ENCODE results near the gene AKAP8. TPM values are rescaled to one million over a fixed set of nuclear protein-coding genes. Genes with fewer than 3 reads are reported as not detected.
"Not testable (repeated sequence)": the region's sequence is repeated elsewhere in the genome, so short reads cannot be mapped to it uniquely, and the experiment has no call there.

Gene AKAP8
- total RNA-seq, 1 experiment from 2014 or later: 59.5 TPM

DNA sequence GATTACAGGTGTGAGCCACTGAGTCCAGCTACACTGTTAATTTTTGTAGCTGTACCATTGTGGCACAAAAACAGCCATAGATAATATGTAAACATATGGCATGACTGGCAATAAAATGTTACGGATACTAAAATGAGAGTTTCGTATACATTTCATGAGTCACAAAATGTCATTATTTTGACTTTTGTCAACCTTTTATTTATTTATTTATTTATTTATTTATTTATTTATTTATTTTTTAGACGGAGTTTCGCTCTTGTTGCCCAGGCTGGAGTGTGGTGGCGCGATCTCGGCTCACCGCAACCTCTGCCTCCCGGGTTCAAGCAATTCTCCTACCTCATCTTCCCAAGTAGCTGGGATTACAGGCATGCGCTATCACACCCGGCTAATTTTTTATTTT is 38.3 kb downstream of the AKAP8 start:
- H3K4me3 Mint-ChIP-seq; H3K27me3 Mint-ChIP-seq (ENCODE audit: low read depth); DNase-seq; H4K8ac ChIP-seq (replicated peaks; ENCODE audit: insufficient read length, low read depth, low read length); H3K79me1 ChIP-seq (ENCODE audit: insufficient read depth, low read depth, low read length, poor library complexity, severe bottlenecking); H2BK5ac ChIP-seq (ENCODE audit: insufficient read length, low read length); H3K4me1 Mint-ChIP-seq; H2BK120ac ChIP-seq (ENCODE audit: low read depth, low read length, poor library complexity, severe bottlenecking); H2AFZ ChIP-seq (ENCODE audit: low read length); H3K14ac ChIP-seq (ENCODE audit: insufficient read depth, low read length); H2BK15ac ChIP-seq (ENCODE audit: low read depth, low read length); H2AK5ac ChIP-seq (ENCODE audit: insufficient read length, low read length); H4K5ac ChIP-seq (ENCODE audit: insufficient read length, low read depth, low read length); H3K23ac ChIP-seq (ENCODE audit: insufficient read length, low read depth, low read length); H3K27ac ChIP-seq (ENCODE audit: insufficient read length, low read depth, low read length); H3K4ac ChIP-seq (ENCODE audit: low read depth, low read length); H2BK12ac ChIP-seq (ENCODE audit: insufficient read length, low read depth, low read length); H4K20me1 ChIP-seq (ENCODE audit: control insufficient read depth, insufficient read depth, insufficient read length); H2BK20ac ChIP-seq (ENCODE audit: low read depth, low read length, poor library complexity, severe bottlenecking); H3K27me3 ChIP-seq (ENCODE audit: insufficient read depth, low read length); H3K23me2 ChIP-seq (ENCODE audit: insufficient read length, low read depth, low read length, poor library complexity, severe bottlenecking); H3K18ac ChIP-seq (ENCODE audit: insufficient read length, low read depth, low read length); H3K4me1 ChIP-seq (ENCODE audit: insufficient read depth, low read length); H3K79me2 ChIP-seq (ENCODE audit: insufficient read depth, low read length); H3K9ac ChIP-seq (ENCODE audit: extremely low read depth, insufficient read length, low read length); H3K9me3 ChIP-seq (ENCODE audit: control insufficient read depth, low read depth, low read length); H3K27ac Mint-ChIP-seq; H3K9me3 Mint-ChIP-seq; H3T11ph ChIP-seq (ENCODE audit: low read length); H4K91ac ChIP-seq (ENCODE audit: insufficient read length, low read depth, low read length); H3K56ac ChIP-seq (ENCODE audit: insufficient read length, low read depth, low read length); H3K4me2 ChIP-seq (ENCODE audit: insufficient read depth, insufficient read length, low read length): not testable (repeated sequence)
- WGBS (ENCODE audit: extremely low coverage, insufficient read length, low lambda C conversion rate): no CpG with 5 or more reads among the region's 11 CpGs
- peaks cover 0 to 24% (median 23%) of the 10 kb centered on the region in 3 experiments; a peak in 5 of 7 replicates for H3K36me3 Mint-ChIP-seq (ENCODE audit: insufficient read depth in 1 of 3, low read depth in 3 of 3)
